ENCODE data around the gene SPN. TPM values are rescaled to one million over a fixed set of nuclear protein-coding genes. Genes with fewer than 3 reads are reported as not detected.
A peak's percentile ranks its signal among the peaks of the same experiment; 100 is the strongest.
"Not testable (repeated sequence)": the region's sequence is repeated elsewhere in the genome, so short reads cannot be mapped to it uniquely, and the experiment has no call there.

Gene SPN
- total RNA-seq, 1 donor from 2014 or later, result 258 TPM

DNA sequence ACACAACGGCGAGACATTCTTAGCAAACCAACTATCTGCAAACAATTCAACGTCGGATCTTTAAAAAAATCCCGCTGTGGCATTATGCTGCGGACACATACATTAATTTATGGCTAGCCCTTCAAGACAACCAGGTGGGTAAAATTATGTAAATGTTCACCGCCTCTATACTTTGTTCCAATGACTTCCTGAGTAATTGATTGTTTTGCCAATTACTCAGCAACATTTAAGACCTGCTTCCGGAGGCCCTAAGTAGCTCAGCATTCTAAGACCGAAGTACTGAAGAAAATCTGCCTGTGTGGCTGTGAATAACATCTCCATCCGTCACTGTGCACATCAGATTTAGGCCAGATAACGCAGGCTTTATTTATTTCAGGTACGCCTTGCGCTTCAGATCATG lies 39.2 kb downstream of the SPN start:
- DNase-seq (ENCODE audit: low spot score), result no peak
- Mint-ChIP-seq H3K36me3 (ENCODE audit: low read depth) (peaks cover 6% of the 10 kb centered on the region), H3K27ac (peak overlapping the region; percentile 96)

GRCh38 chr16:29705030-29705429 lies 42.0 kb downstream of the SPN start:
- Mint-ChIP-seq H3K27ac (no peak overlapping the region), H3K9me3 (no peaks in the 10 kb centered on the region), H3K36me3 (ENCODE audit: low read depth) (no peaks in the 10 kb centered on the region), H3K4me3 (ENCODE audit: low read depth) (no peak overlapping the region), H3K4me1 (ENCODE audit: low read depth) (peaks cover 32% of the 10 kb centered on the region), H3K27me3 (ENCODE audit: low read depth) (no peaks in the 10 kb centered on the region)
- intact Hi-C loops (cut with micrococcal nuclease), result no loop called here
- no peak for DNase-seq (ENCODE audit: low spot score)

More for the DNA sequence above, 39.2 kb downstream of the SPN start:
- Mint-ChIP-seq H3K4me3 (ENCODE audit: low read depth) (peak overlapping the region; percentile 69), H3K27me3 (ENCODE audit: low read depth) (no peaks in the 10 kb centered on the region), H3K4me1 (ENCODE audit: low read depth) (peaks cover 29% of the 10 kb centered on the region), H3K9me3 (no peaks in the 10 kb centered on the region)
- intact Hi-C loops (cut with micrococcal nuclease), result loop anchor here (5.0 kb wide), 1 partner anchor 105 kb away; the partner anchor contains the start of gene MAZ

- intact Hi-C loops (cut with micrococcal nuclease); H3K9me3 Mint-ChIP-seq; H3K27me3 Mint-ChIP-seq (ENCODE audit: low read depth); H3K4me3 Mint-ChIP-seq (ENCODE audit: low read depth); H3K36me3 Mint-ChIP-seq (ENCODE audit: low read depth); DNase-seq (ENCODE audit: low spot score); H3K27ac Mint-ChIP-seq: not testable (repeated sequence)
- H3K4me1 Mint-ChIP-seq (ENCODE audit: low read depth), result peaks cover 16% of the 10 kb centered on the region
Measured at GRCh38 chr16:29707160-29707559, 44.1 kb downstream of the SPN start.

DNA sequence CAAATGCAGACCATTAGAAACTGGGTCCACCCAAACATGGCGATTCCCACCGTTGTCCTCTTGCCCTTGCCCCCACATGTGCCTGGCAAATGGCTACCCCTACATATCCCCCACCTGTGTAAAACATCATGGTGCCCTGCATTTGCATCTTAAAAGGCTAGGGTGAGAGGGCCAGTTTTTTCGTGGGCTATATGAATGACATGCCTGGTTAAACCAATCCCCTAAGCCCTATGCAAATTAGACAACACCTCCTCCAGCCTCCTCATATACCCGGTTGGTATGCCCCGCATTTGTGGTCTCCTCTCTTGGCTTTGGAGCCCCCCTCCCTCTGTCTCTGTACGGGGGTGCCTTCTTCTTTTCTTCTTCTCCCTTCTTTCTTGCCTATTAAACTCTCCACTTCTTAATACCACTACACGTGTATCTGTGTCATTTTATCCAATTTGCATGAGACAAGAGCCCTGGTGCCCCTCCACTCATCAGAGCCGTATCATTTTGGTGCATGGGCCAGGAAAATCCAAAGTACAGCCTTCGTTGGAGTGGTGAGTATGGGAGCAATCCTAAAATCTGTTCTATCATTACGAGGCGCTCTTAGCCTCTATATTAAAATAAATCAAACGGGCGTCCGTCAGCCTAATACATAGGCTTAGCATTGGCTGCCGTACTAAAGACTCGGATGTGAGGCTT lies 46.0 kb downstream of the SPN start:
- Mint-ChIP-seq H3K27me3 (ENCODE audit: low read depth) (no peaks in the 10 kb centered on the region), H3K9me3 (no peaks in the 10 kb centered on the region), H3K27ac (no peak overlapping the region), H3K4me1 (ENCODE audit: low read depth) (peaks cover 8% of the 10 kb centered on the region), H3K36me3 (ENCODE audit: low read depth) (no peaks in the 10 kb centered on the region), H3K4me3 (ENCODE audit: low read depth) (no peak overlapping the region)
- intact Hi-C loops (cut with micrococcal nuclease), result no loop called here
- DNase-seq (ENCODE audit: low spot score), result no peak

GRCh38 chr16:29709657-29710056 lies 46.6 kb downstream of the SPN start:
- H3K9me3 Mint-ChIP-seq; H3K27ac Mint-ChIP-seq; H3K27me3 Mint-ChIP-seq (ENCODE audit: low read depth); intact Hi-C loops (cut with micrococcal nuclease); DNase-seq (ENCODE audit: low spot score); H3K4me1 Mint-ChIP-seq (ENCODE audit: low read depth); H3K36me3 Mint-ChIP-seq (ENCODE audit: low read depth); H3K4me3 Mint-ChIP-seq (ENCODE audit: low read depth): not testable (repeated sequence)

DNA sequence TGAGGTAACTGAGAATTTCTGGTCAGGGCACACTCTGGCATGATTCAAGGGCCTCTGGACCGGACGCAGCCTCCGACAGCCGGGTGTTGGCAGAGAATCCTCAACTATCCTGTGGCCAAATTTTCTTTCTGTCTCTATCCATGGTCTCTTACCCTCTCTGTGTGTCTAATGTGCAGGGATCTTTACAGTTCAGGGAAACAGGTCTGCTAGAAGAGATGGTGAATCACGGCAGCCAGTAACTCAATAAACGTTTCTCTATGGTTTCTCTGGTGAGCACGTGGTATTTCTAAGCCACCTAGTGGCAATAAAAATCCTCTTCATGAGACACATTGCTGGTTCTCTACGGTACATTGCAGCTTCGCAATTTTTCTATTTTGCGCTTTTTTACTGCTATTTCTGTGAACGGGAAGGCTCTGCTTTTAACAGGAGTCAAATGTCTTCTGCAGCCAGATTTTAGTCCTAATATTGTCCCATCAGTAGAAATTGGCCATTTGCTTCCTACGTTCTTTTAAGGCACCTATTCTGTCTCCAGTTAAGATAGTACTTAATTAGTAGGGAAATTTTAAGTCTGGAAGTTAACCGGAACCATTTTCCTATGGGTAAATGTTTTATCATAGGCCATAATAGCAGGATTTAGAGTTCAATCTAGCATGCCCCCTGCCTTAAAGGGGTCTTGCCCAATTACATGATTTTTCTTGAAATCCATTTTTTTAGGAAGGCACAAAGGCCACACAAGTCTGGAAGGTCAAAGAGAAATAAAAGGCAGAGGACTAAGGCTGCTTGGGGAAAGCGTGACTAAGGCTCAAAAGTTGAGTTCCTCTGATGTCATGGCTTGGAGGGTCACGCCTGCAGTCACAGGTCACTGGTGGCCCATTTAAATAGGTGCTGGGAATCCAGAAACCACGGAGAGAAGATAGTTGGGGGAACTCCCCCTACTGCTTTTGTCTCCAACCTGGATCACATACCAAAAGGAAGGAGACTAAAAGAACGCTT lies 47.5 kb downstream of the SPN start:
- H3K4me1 Mint-ChIP-seq (ENCODE audit: low read depth), result peaks cover 5% of the 10 kb centered on the region
- H3K27me3 Mint-ChIP-seq (ENCODE audit: low read depth), result peaks cover 10% of the 10 kb centered on the region
- no peaks in the 10 kb centered on the region for H3K36me3 Mint-ChIP-seq (ENCODE audit: low read depth)
- no peak overlapping the region for H3K4me3 Mint-ChIP-seq (ENCODE audit: low read depth)
- DNase-seq (ENCODE audit: low spot score), result peak; percentile 22
- intact Hi-C loops (cut with micrococcal nuclease), result no loop called here
- H3K9me3 Mint-ChIP-seq, result no peaks in the 10 kb centered on the region
- H3K27ac Mint-ChIP-seq, result no peak overlapping the region

GRCh38 chr16:29712809-29713208 lies 49.8 kb downstream of the SPN start:
- peaks cover 5% of the 10 kb centered on the region for H3K4me1 Mint-ChIP-seq (ENCODE audit: low read depth)
- no peak overlapping the region for H3K27ac Mint-ChIP-seq
- no peaks in the 10 kb centered on the region for H3K9me3 Mint-ChIP-seq
- no peak overlapping the region for H3K4me3 Mint-ChIP-seq (ENCODE audit: low read depth)
- DNase-seq (ENCODE audit: low spot score), result no peak
- peaks cover 10% of the 10 kb centered on the region for H3K27me3 Mint-ChIP-seq (ENCODE audit: low read depth)
- H3K36me3 Mint-ChIP-seq (ENCODE audit: low read depth), result no peaks in the 10 kb centered on the region
- intact Hi-C loops (cut with micrococcal nuclease), result no loop called here

DNA sequence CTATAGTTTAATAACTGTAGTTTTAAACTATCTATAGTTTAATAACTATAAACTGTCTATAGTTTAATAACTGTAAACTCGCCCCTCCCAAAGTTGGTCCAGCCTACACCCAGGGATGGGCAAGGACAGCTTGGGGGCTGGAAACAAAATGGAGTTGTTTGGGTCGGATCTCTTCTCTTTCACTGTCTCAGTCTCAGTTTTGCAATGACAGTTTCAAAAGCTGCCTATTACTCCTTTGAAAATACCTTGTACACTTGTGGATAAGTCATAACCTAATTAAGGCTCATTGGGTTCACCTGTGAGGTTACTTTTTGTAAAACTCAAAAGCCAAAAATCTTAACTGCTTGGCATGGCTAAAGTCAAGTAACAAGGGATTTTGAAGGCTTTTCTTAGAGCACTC lies 51.3 kb downstream of the SPN start:
- Mint-ChIP-seq H3K27me3 (ENCODE audit: low read depth) (peaks cover 10% of the 10 kb centered on the region), H3K9me3 (no peaks in the 10 kb centered on the region), H3K4me1 (ENCODE audit: low read depth) (peaks cover 5% of the 10 kb centered on the region), H3K27ac (no peak overlapping the region), H3K36me3 (ENCODE audit: low read depth) (no peaks in the 10 kb centered on the region), H3K4me3 (ENCODE audit: low read depth) (no peak overlapping the region)
- intact Hi-C loops (cut with micrococcal nuclease), result no loop called here
- DNase-seq (ENCODE audit: low spot score), result no peak

- Mint-ChIP-seq H3K4me3 (ENCODE audit: low read depth) (no peak overlapping the region), H3K27ac (no peak overlapping the region), H3K4me1 (ENCODE audit: low read depth) (peaks cover 2% of the 10 kb centered on the region), H3K9me3 (no peaks in the 10 kb centered on the region), H3K36me3 (ENCODE audit: low read depth) (no peaks in the 10 kb centered on the region), H3K27me3 (ENCODE audit: low read depth) (peaks cover 10% of the 10 kb centered on the region)
- intact Hi-C loops (cut with micrococcal nuclease), result no loop called here
- no peak for DNase-seq (ENCODE audit: low spot score)
Measured at GRCh38 chr16:29714972-29715371, 51.9 kb downstream of the SPN start.

DNA sequence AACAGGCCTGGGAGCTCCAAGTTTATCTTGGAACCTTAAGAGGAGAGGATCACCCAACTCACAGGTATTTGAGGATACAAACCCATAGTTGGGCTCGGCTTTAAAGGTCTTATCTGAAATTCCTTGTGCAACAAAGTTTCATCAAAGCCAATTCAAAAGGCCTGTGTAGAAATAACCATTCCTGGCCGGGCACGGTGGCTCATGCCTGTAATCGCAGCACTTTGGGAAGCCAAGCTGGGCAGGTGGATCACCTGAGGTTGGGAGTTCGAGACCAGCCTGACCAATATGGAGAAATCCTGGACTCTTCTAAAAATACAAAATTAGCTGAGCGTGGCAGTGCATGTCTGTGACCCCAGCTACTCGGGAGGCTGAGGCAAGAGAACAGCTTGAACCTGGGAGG lies 54.1 kb downstream of the SPN start:
- intact Hi-C loops (cut with micrococcal nuclease), result no loop called here
- H3K4me3 Mint-ChIP-seq (ENCODE audit: low read depth), result no peak overlapping the region

GRCh38 chr16:29719063-29719462 lies 56.0 kb downstream of the SPN start:
- Mint-ChIP-seq H3K4me3 (ENCODE audit: low read depth) (no peak overlapping the region), H3K27me3 (ENCODE audit: low read depth) (peaks cover 10% of the 10 kb centered on the region), H3K4me1 (ENCODE audit: low read depth) (peaks cover 6% of the 10 kb centered on the region), H3K27ac (no peak overlapping the region), H3K9me3 (no peaks in the 10 kb centered on the region), H3K36me3 (ENCODE audit: low read depth) (no peaks in the 10 kb centered on the region)
- DNase-seq (ENCODE audit: low spot score), result no peak
- intact Hi-C loops (cut with micrococcal nuclease), result no loop called here

More for the DNA sequence above, 54.1 kb downstream of the SPN start:
- Mint-ChIP-seq H3K9me3 (no peaks in the 10 kb centered on the region), H3K27me3 (ENCODE audit: low read depth) (peaks cover 10% of the 10 kb centered on the region), H3K36me3 (ENCODE audit: low read depth) (no peaks in the 10 kb centered on the region), H3K4me1 (ENCODE audit: low read depth) (peaks cover 6% of the 10 kb centered on the region), H3K27ac (no peak overlapping the region)
- DNase-seq (ENCODE audit: low spot score), result no peak

Data from activated T-helper 2 cell treated with anti-CD3 and anti-CD28 coated beads, Interferon-gamma antibody, Interleukin-2, Interleukin-4, amounts not matched to agents 10 μg/mL and 5 μg/mL and 100 μg/mL, durations not matched to agents 14 hours and 24 hours and 36 hours (primary cell).